K562 (cell line): Measurements from ENCODE around the gene KCNH8. TPM values are rescaled to one million over a fixed set of nuclear protein-coding genes. Genes with fewer than 3 reads are reported as not detected.

Source experiments
- ATAC-seq: fragments of 200-7000 bp; cut with Tn5 transposase; 3 replicates; pipeline ENCODE4 v1.9.1; 2020; ENCODE audit warnings: moderate library complexity
- BruUV-seq: library from RNA; stranded (reverse); fragments of 400-500 nt; replicated peaks from 2 replicates; lab custom pipeline; 2021; lab: Mats Ljungman, UMichigan
- CTCF ChIA-PET: fragments of 300-600 bp; formaldehyde crosslinking; extraction: SDS; loops from one replicate; lab custom pipeline; 2021; ENCODE audit warnings: low intra/inter-chr PET ratio; lab: Yijun Ruan, JAX
- POLR2A ChIA-PET: fragments of 300-600, 350-650 bp; sonication (Branson Sonifier 250); formaldehyde crosslinking; extraction: SDS; loops from one replicate; lab custom pipeline; 2021; ENCODE audit warnings: antibody characterized with exemption, inconsistent platforms; lab: Yijun Ruan, JAX
- DNase-seq, 4 experiments: peaks; one replicate each; pipeline versions ENCODE4 v3.0.0 to v3.0.0-alpha.2; 2011 to 2018; ENCODE audit warnings: low spot score in 3 of 4, mixed read lengths in 3 of 4; ENCODE audit errors: extremely low read depth in 1 of 4
- FAIRE-seq: peaks from 2 replicates; lab custom pipeline; 2011; peaks lifted over from hg19 to GRCh38; lab: Jason Lieb, UNC
- H2AFZ ChIP-seq: 2 replicates; pipeline ENCODE4 v1.6.0; 2011; ENCODE audit warnings: low read depth, low read length, control low read depth, inconsistent platforms
- H3K27ac ChIP-seq: fragments of 200-600 bp; 3 replicates; pipeline ENCODE4 v1.8.0; 2011; ENCODE audit warnings: low read depth, mild to moderate bottlenecking, control low read depth, inconsistent platforms, low read length, moderate library complexity, mixed read lengths; ENCODE audit errors: extremely low read depth
- H3K27me3 ChIP-seq, 2 experiments: fragments of 300-600 bp in 1 of 2; 2 replicates in 1 of 2; 3 replicates in 1 of 2; pipeline versions ENCODE4 v1.6.0 to v1.8.0; 2011; ENCODE audit warnings: inconsistent platforms in 2 of 2, low read length in 2 of 2, mild to moderate bottlenecking in 1 of 2, mixed read lengths in 1 of 2, moderate library complexity in 1 of 2; ENCODE audit not compliant: control insufficient read depth in 2 of 2, insufficient read depth in 2 of 2
- H3K36me3 ChIP-seq: fragments of 300-600 bp; 3 replicates; pipeline ENCODE4 v1.8.0; 2011; ENCODE audit warnings: mild to moderate bottlenecking, low read length, inconsistent platforms; ENCODE audit not compliant: control insufficient read depth, insufficient read depth
- H3K4me1 ChIP-seq, 2 experiments: fragments of 200-600 bp in 1 of 2; replicated peaks in 1 of 2; 2 replicates in 1 of 2; 3 replicates in 1 of 2; pipeline versions ENCODE4 v1.5.1 to v1.8.0; 2011; ENCODE audit warnings: inconsistent platforms in 2 of 2, low read length in 2 of 2, mild to moderate bottlenecking in 1 of 2, mixed read lengths in 1 of 2, moderate library complexity in 1 of 2; ENCODE audit not compliant: control insufficient read depth in 2 of 2, insufficient read depth in 2 of 2
- H3K4me2 ChIP-seq: 2 replicates; pipeline ENCODE4 v1.6.1; 2011; ENCODE audit warnings: low read length, control low read depth, inconsistent platforms, mixed read lengths; ENCODE audit not compliant: insufficient read depth
- H3K4me3 ChIP-seq: fragments of 200-600 bp; sonication (generic), shearing (Covaris generic); 2 replicates; pipeline ENCODE4 v1.5.1; 2016; ENCODE audit warnings: control low read depth, inconsistent platforms
- H3K79me2 ChIP-seq: fragments of 200-600 bp; 3 replicates; pipeline ENCODE4 v1.8.0; 2011; ENCODE audit warnings: low read length, inconsistent platforms; ENCODE audit not compliant: control insufficient read depth, insufficient read depth
- H3K9ac ChIP-seq, 2 experiments: 2 replicates each; pipeline versions ENCODE4 v1.6.0 to v1.6.1; 2011; ENCODE audit warnings: low read depth in 2 of 2, low read length in 2 of 2, control low read depth in 1 of 2, inconsistent platforms in 1 of 2, mild to moderate bottlenecking in 1 of 2, mixed read lengths in 1 of 2; ENCODE audit not compliant: insufficient read depth in 1 of 2
- H3K9me1 ChIP-seq: one replicate; pipeline ENCODE4 v1.6.0; 2011; ENCODE audit warnings: inconsistent platforms, mild to moderate bottlenecking, low read length, moderate library complexity; ENCODE audit not compliant: control insufficient read depth, insufficient read depth
- H3K9me3 ChIP-seq: replicated peaks from 2 replicates; pipeline ENCODE4 v1.5.1; 2011; ENCODE audit warnings: low read depth, low read length, inconsistent platforms; ENCODE audit not compliant: control insufficient read depth, insufficient read depth
- H4K20me1 ChIP-seq: replicated peaks from 2 replicates; pipeline ENCODE4 v1.6.1; 2011; ENCODE audit warnings: low read length, inconsistent platforms, mixed read lengths; ENCODE audit not compliant: control insufficient read depth, insufficient read depth
- BRD4 ChIP-seq: fragments of 200-600 bp; sonication (generic); IDR thresholded peaks from 2 replicates; pipeline ENCODE4 v1.6.1; 2017; ENCODE audit warnings: inconsistent platforms
- CREM ChIP-seq: IDR thresholded peaks from 2 replicates; pipeline ENCODE4 v1.6.1; 2014; ENCODE audit warnings: antibody characterized with exemption, low read depth
- EZH2 ChIP-seq: IDR thresholded peaks from 2 replicates; pipeline ENCODE4 v1.6.1; 2012; ENCODE audit warnings: low read depth, mild to moderate bottlenecking, inconsistent platforms, low read length, borderline replicate concordance
- GATAD2B ChIP-seq: fragments of 450-650 bp; IDR thresholded peaks from 2 replicates; pipeline ENCODE4 v1.6.1; 2017; ENCODE audit warnings: mild to moderate bottlenecking, borderline replicate concordance
- HBP1 ChIP-seq: fragments of 450-650 bp; formaldehyde crosslinking; IDR thresholded peaks from 2 replicates; pipeline ENCODE4 v1.4.0; 2022; ENCODE audit warnings: missing genetic modification characterization
- MAZ ChIP-seq, 2 experiments: fragments of 450-650 bp in 1 of 2; sonication (generic) in 1 of 2; formaldehyde crosslinking; IDR thresholded peaks in 1 of 2; conservative IDR thresholded peaks in 1 of 2; 2 replicates each; pipeline versions ENCODE4 v1.4.0 to v1.5.0; 2020; ENCODE audit warnings: mild to moderate bottlenecking in 1 of 2, missing genetic modification reagents in 1 of 2
- NKRF ChIP-seq: fragments of 450-650 bp; IDR thresholded peaks from 2 replicates; pipeline ENCODE4 v1.6.1; 2016; ENCODE audit warnings: borderline replicate concordance
- RFX5 ChIP-seq: IDR thresholded peaks from 2 replicates; pipeline ENCODE4 v1.6.1; 2011; ENCODE audit warnings: low read depth, mild to moderate bottlenecking, improper control_type of control experiment, low read length
- SAP30 ChIP-seq: fragments of 200-600 bp; sonication (generic); IDR thresholded peaks from 2 replicates; pipeline ENCODE4 v1.6.1; 2012; ENCODE audit warnings: borderline replicate concordance, low read depth, mild to moderate bottlenecking, moderate library complexity, low read length, control low read depth, inconsistent platforms; ENCODE audit not compliant: insufficient read depth, poor library complexity, severe bottlenecking
- SIN3A ChIP-seq, 2 experiments: fragments of 150-350 bp in 1 of 2; IDR thresholded peaks; 2 replicates each; pipeline ENCODE4 v1.6.1; 2011 to 2016; ENCODE audit warnings: borderline replicate concordance in 2 of 2, low read depth in 2 of 2, low read length in 2 of 2, mild to moderate bottlenecking in 2 of 2, moderate library complexity in 2 of 2; ENCODE audit not compliant: control insufficient read depth in 1 of 2
- SRSF9 ChIP-seq: fragments of 200-400 bp; formaldehyde crosslinking; IDR thresholded peaks from 2 replicates; pipeline ENCODE4 v1.6.1; 2017; ENCODE audit warnings: low read depth, low read length, borderline replicate concordance
- TCF3 ChIP-seq: sonication (generic); formaldehyde crosslinking; IDR thresholded peaks from 2 replicates; pipeline ENCODE4 v1.4.0; 2020; ENCODE audit warnings: mild to moderate bottlenecking, missing genetic modification reagents
- TSC22D4 ChIP-seq: fragments of 450-650 bp; IDR thresholded peaks from 2 replicates; pipeline ENCODE4 v1.6.1; 2016; ENCODE audit warnings: missing genetic modification characterization, missing biosample characterization, control low read depth
- ZNF165 ChIP-seq: fragments of 250-450 bp; sonication (Bioruptor Pico); IDR thresholded peaks from 2 replicates; pipeline ENCODE4 v1.4.0; 2020; ENCODE audit warnings: borderline replicate concordance
- ZNF212 ChIP-seq: fragments of 450-650 bp; formaldehyde crosslinking; IDR thresholded peaks from 2 replicates; pipeline ENCODE4 v1.4.0; 2020; ENCODE audit warnings: mild to moderate bottlenecking
- ZNF324 ChIP-seq: fragments of 250-450 bp; sonication (Bioruptor Pico); IDR thresholded peaks from 2 replicates; pipeline ENCODE4 v1.4.0; 2020; ENCODE audit warnings: mild to moderate bottlenecking
- ZNF41 ChIP-seq: fragments of 250-450 bp; sonication (Bioruptor Pico); conservative IDR thresholded peaks from 2 replicates; pipeline ENCODE4 v1.4.0; 2020; ENCODE audit warnings: mild to moderate bottlenecking
- ZNF717 ChIP-seq: fragments of 250-450 bp; sonication (Bioruptor Pico); IDR thresholded peaks from 2 replicates; pipeline ENCODE4 v1.5.0; 2021
- WGBS: fragments of 100-300 bp; shearing (Covaris generic); methylation state at CpG from one replicate; pipeline ENCODE4 v1.1.6; 2016; ENCODE audit warnings: low coverage, mixed read lengths; ENCODE audit not compliant: insufficient coverage; ENCODE audit errors: missing lambda C conversion rate; 5-methylcytosine and 5-hydroxymethylcytosine counted together
- in situ Hi-C: fragments of 300-500 bp; cut with MboI; formaldehyde crosslinking; loops from 4 replicates; pipeline ENCODE4 v1.15.0; 2018; ENCODE audit warnings: inconsistent platforms, mixed read lengths
- intact Hi-C: fragments of 100-400 bp; cut with micrococcal nuclease; formaldehyde crosslinking; loops from 2 replicates; pipeline ENCODE4 v1.14.2; 2022
- polyA plus RNA-seq, 8 experiments: library from polyadenylated mRNA; depleted of rRNA in 4 of 8; stranded (reverse) in 5 of 8; unstranded in 3 of 8; fragments of >200 nt; fragmentation: Nextera tagmentation in 2 of 8; fragmentation: Illumina TruSeq in 1 of 8; extraction: Ambion mirVana in 2 of 8; extraction: Trizol in 1 of 8; gene quantifications; 2 replicates each; pipeline versions ENCODE4 v1.2.1 to v1.2.3, GENCODE V29; 2011 to 2014; ENCODE audit warnings: inconsistent platforms in 1 of 8, missing spikeins in 1 of 8
- total RNA-seq, 7 experiments: library from RNA; depleted of rRNA in 6 of 7; stranded (reverse); fragments of >200 nt in 6 of 7; fragmentation: Illumina TruSeq in 2 of 7; extraction: Trizol in 2 of 7; gene quantifications; 2 replicates each; pipeline versions ENCODE4 v1.2.1 to v1.2.3, GENCODE V29; 2011 to 2021; ENCODE audit warnings: low replicate concordance in 1 of 7

KCNH8 gene
- total and polyA plus RNA-seq, 9 of the 15 experiments (the other 6 are each of a cell fraction or from before 2014, with no cell fraction given): 0.02 to 0.08 (median 0.04) TPM; not detected in 6

GRCh38 chr3:19264424-19264823 is 116.1 kb downstream of the KCNH8 start:
- no peak for FAIRE-seq
- Histone ChIP-seq H4K20me1 (no peaks in the 10 kb centered on the region), H3K27ac (no peak overlapping the region)

GRCh38 chr3:19267040-19267439 is 118.7 kb downstream of the KCNH8 start:
- CTCF ChIA-PET: interaction anchor here (0.7 kb wide), 1 partner anchor 68 kb away, joined by 3 read pairs; no protein-coding TSS in a partner anchor
- ATAC-seq: no peak
- intact Hi-C loops: no loop called here
- no peak overlapping the region for H3K4me3 ChIP-seq
- DNase-seq: no peak
- no peak for FAIRE-seq
- no peak overlapping the region for H3K9ac ChIP-seq
- no peak overlapping the region for H3K27ac ChIP-seq
- H3K36me3 ChIP-seq: no peaks in the 10 kb centered on the region
- in situ Hi-C loops: no loop called here
- no peak overlapping the region for H3K4me2 ChIP-seq
- H3K4me1 ChIP-seq: no peaks in the 10 kb centered on the region
- H3K9me1 ChIP-seq: no peaks in the 10 kb centered on the region
- POLR2A ChIA-PET: no interaction called here
- TF ChIP-seq BRD4 (no peak), ZNF165 (CRISPR knock-in tag) (no peak), RFX5 (no peak), MAZ (CRISPR knock-in tag; conservative IDR thresholded peaks at IDR 0.05 in 1 of 2, IDR thresholded peaks at IDR 0.05 in 1 of 2) (no peak), ZNF717 (CRISPR knock-in tag) (no peak), EZH2 (no peak), HBP1 (CRISPR knock-in tag) (no peak), SRSF9 (no peak), GATAD2B (no peak), TSC22D4 (tag) (no peak), NKRF (no peak), ZNF324 (no peak)
- peaks cover 3% of the 10 kb centered on the region for H3K9me3 ChIP-seq
- H4K20me1 ChIP-seq: no peaks in the 10 kb centered on the region
- H3K79me2 ChIP-seq: no peaks in the 10 kb centered on the region
- H3K27me3 ChIP-seq: no peaks in the 10 kb centered on the region
- H2AFZ ChIP-seq: no peak overlapping the region
- BruUV-seq: no TSS peak
- 0% methylated on average over 4 of the region's 4 CpGs for WGBS

More at GRCh38 chr3:19264424-19264823, 116.1 kb downstream of the KCNH8 start:
- TF ChIP-seq ZNF41 (no peak), SAP30 (no peak), ZNF212 (no peak), TCF3 (CRISPR knock-in tag) (no peak), SIN3A (IDR thresholded peaks at IDR 0.05; ENCODE audit: borderline replicate concordance in 2 of 2, control insufficient read depth in 1 of 2, low read depth in 2 of 2, low read length in 2 of 2) (no peak), CREM (no peak)
- no peak overlapping the region for H3K4me3 ChIP-seq
- WGBS: 0% methylated on average over 6 of the region's 6 CpGs
- BruUV-seq: no TSS peak
- CTCF ChIA-PET: no interaction called here
- DNase-seq (no peak), ATAC-seq (no peak)
- H3K36me3 ChIP-seq: no peaks in the 10 kb centered on the region
- no peaks in the 10 kb centered on the region for H3K9me1 ChIP-seq
- no peak overlapping the region for H3K9ac ChIP-seq
- H3K4me1 ChIP-seq: no peaks in the 10 kb centered on the region
- in situ Hi-C loops (no loop called here), intact Hi-C loops (no loop called here)
- H2AFZ ChIP-seq: no peak overlapping the region
- H3K27me3 ChIP-seq: no peaks in the 10 kb centered on the region
- no peaks in the 10 kb centered on the region for H3K79me2 ChIP-seq
- H3K9me3 ChIP-seq: peaks cover 3% of the 10 kb centered on the region
- H3K4me2 ChIP-seq: no peak overlapping the region
- POLR2A ChIA-PET: no interaction called here
